ENCODE data around the gene MINDY4. TPM values are rescaled to one million over a fixed set of nuclear protein-coding genes. Genes with fewer than 3 reads are reported as not detected.
A peak's percentile ranks its signal among the peaks of the same experiment; 100 is the strongest.

The MINDY4 gene
- total RNA-seq, 1 donor from 2014 or later, result 3.8 TPM

DNA sequence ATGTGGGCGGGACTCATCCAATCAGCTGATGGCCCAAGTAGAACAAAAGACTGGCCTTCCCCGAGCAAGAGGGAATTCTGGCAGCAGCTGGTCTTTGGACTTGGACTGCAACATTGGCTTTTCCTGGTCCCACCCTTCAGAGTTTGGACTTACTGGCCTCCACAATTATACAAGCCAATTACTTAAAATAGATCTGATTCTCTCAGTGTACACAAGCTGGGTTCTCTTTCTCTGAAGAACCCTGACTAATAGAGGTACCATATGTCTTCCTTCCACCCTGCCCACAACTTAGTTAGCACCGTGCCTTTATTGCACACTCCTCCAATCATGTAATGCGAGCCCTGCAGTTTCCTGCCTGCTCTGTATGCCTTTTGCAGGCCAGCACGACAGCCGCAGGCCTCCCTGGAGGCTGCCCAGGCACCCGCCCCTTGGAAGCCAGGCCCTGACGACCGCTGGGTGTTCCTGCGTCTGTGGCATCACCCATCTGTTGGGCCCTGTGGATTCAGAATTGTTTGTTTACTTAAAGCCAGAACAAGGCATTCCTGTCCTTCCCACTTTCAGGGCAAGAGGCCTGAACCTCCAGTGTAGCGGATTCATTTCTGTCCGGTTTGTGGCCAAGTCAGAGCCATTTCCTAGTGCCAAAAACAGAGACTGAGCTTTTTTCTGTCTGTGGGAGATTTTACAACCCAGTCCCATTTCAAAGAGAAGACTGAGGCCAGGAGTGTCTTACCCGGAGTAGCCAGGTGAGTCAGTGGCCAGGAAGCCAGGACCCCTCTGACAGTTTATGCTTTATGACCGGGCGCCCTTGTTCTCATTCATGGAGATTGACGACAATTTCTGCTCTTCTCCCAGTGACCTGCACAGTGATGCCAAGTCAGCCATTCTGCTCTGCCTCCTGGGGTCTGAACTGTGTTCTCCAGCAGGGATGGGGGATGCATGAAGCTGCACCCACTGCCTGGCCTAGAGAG lies 20.2 kb upstream of the MINDY4 start:
- peak; percentile 85 for DNase-seq
- Histone ChIP-seq H3K4me3 (peak overlapping the region; percentile 67), H3K27ac (replicated peaks) (peak overlapping the region; percentile 83), H3K27me3 (ENCODE audit: low read depth) (no peaks in the 10 kb centered on the region), H3K4me1 (peaks cover 58% of the 10 kb centered on the region), H3K9me3 (replicated peaks) (no peaks in the 10 kb centered on the region), H3K36me3 (no peaks in the 10 kb centered on the region)
- intact Hi-C loops (cut with micrococcal nuclease), result no loop called here
- TF ChIP-seq, protein P1, sequence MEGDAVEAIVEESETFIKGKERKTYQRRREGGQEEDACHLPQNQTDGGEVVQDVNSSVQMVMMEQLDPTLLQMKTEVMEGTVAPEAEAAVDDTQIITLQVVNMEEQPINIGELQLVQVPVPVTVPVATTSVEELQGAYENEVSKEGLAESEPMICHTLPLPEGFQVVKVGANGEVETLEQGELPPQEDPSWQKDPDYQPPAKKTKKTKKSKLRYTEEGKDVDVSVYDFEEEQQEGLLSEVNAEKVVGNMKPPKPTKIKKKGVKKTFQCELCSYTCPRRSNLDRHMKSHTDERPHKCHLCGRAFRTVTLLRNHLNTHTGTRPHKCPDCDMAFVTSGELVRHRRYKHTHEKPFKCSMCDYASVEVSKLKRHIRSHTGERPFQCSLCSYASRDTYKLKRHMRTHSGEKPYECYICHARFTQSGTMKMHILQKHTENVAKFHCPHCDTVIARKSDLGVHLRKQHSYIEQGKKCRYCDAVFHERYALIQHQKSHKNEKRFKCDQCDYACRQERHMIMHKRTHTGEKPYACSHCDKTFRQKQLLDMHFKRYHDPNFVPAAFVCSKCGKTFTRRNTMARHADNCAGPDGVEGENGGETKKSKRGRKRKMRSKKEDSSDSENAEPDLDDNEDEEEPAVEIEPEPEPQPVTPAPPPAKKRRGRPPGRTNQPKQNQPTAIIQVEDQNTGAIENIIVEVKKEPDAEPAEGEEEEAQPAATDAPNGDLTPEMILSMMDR (IDR thresholded peaks at IDR 0.05; ENCODE audit: borderline replicate concordance), result no peak

DNA sequence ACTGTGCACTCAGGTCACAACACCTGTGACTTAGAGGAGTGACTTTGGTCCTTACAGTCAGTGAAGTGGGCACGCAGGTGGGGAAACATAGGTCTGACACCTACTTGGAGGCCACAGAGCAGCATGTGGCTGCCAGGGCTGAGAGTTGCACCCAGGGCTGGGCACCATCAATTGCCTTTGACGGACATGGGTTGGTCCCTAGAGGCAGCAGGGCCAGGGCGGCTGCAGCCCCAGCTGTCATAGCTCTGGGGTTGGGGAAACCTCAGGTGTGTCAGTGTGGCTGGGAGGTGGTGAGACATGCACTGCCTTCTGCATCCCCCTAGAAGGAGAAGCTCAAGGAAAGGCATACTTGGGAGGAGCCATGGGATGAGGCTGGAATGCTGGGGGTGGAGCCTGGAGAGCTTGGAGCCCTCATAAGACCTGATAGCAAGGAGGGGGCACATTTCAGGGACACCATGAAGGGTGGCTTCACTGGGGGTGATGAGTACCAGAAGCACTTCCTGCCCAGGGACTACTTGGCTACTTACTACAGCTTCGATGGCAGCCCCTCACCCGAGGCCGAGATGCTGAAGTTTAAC lies 19.4 kb upstream of the MINDY4 start, which contains the start of gene INMT:
INMT (plus strand) TSS at position 440 of the 578 bp plus-strand sequence; CDS start at position 456, 16 bp downstream.
- Histone ChIP-seq H3K4me3 (peak within 1 kb of the TSS; percentile 67), H3K36me3 (no peaks in the 10 kb centered on the region), H3K4me1 (peaks cover 64% of the 10 kb centered on the region), H3K27me3 (ENCODE audit: low read depth) (no peaks in the 10 kb centered on the region), H3K9me3 (replicated peaks) (no peaks in the 10 kb centered on the region), H3K27ac (replicated peaks) (peak within 1 kb of the TSS; percentile 83)
- intact Hi-C loops (cut with micrococcal nuclease), result no loop called here
- TF ChIP-seq, protein P1 (IDR thresholded peaks at IDR 0.05; ENCODE audit: borderline replicate concordance), result no peak
- peak; percentile 46 for DNase-seq

DNA sequence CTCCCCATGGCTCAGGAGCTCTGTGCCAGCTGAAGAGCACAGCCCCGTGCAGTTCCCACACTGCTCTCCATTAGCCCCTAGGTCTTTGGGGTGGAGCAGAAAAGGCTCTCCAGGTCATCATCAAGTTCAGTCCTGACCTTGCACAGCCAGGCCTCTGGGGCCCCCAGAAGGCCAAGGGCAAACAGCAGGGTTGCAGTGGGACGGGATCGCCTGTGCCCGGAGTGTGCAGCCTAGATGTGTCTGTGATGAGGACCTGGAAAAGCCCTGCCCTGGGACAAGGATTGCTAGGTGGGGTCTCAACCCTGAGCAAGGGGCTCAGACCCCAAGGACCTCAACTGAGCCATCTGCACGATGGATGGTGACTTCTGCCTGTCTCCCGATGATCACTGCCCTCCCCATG lies 18.7 kb upstream of the MINDY4 start:
- Histone ChIP-seq H3K4me1 (peaks cover 71% of the 10 kb centered on the region), H3K9me3 (replicated peaks) (no peaks in the 10 kb centered on the region), H3K27ac (replicated peaks) (peak overlapping the region; percentile 83), H3K27me3 (ENCODE audit: low read depth) (no peaks in the 10 kb centered on the region), H3K36me3 (no peaks in the 10 kb centered on the region), H3K4me3 (peak overlapping the region; percentile 67)
- TF ChIP-seq, protein P1 (IDR thresholded peaks at IDR 0.05; ENCODE audit: borderline replicate concordance), result no peak
- no peak for DNase-seq
- intact Hi-C loops (cut with micrococcal nuclease), result no loop called here

DNA sequence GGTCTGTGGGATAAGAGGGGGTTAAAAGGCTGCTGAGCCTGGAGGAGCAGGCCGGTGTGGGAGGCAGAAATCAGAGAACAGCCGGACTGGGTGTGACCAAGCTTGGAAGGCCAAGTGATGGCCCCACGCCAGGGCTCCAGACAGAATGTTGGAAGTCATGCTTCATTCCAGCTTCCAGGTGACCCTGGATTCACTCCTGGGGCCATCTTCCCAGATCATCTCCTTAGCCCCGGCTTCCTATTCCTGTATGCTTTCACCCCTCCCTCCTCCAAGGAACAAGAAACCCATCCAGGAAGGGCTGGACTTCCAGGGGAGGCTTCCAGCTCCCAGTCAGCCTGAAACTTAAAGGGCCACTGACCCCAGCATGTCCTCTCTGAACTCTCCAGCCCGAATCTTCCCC lies 18.2 kb upstream of the MINDY4 start:
- TF ChIP-seq, protein P1 (IDR thresholded peaks at IDR 0.05; ENCODE audit: borderline replicate concordance), result no peak
- H3K36me3 ChIP-seq, result no peaks in the 10 kb centered on the region
- H3K4me3 ChIP-seq, result peak overlapping the region; percentile 67
- H3K27ac ChIP-seq (replicated peaks), result peak overlapping the region; percentile 83
- H3K27me3 ChIP-seq (ENCODE audit: low read depth), result no peaks in the 10 kb centered on the region
- no peaks in the 10 kb centered on the region for H3K9me3 ChIP-seq (replicated peaks)
- peak; percentile 86 for DNase-seq
- intact Hi-C loops (cut with micrococcal nuclease), result no loop called here
- H3K4me1 ChIP-seq, result peaks cover 76% of the 10 kb centered on the region

DNA sequence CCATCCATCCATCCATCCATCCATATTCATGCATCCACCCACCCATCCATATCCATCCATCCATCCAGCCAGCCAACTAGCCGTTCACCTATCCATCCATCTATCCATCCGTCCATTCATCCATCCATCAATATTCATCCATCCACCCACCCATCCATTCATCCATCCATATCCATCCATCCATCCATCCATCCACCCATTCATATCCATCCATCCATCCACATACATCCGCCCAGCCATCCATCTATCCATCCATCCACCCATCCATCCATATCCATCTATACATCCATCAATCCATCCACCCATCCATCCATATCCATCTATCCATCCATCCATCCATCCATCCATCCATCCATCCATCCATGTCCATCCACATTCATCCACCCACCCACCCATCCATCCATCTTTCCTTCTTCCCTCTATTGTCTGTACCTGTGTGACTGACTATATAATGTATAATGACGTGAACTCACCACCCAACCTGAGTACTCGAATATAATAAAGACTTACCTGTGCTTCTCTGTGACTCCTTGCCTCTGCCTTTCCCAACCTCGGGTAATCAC lies 16.8 kb upstream of the MINDY4 start:
- H3K27ac ChIP-seq (replicated peaks), result peak overlapping the region; percentile 72
- H3K36me3 ChIP-seq, result no peaks in the 10 kb centered on the region
- H3K4me1 ChIP-seq, result peaks cover 89% of the 10 kb centered on the region

More for the DNA sequence above, 16.8 kb upstream of the MINDY4 start:
- no peaks in the 10 kb centered on the region for H3K27me3 ChIP-seq (ENCODE audit: low read depth)
- H3K9me3 ChIP-seq (replicated peaks), result no peaks in the 10 kb centered on the region
- TF ChIP-seq, protein P1 (IDR thresholded peaks at IDR 0.05; ENCODE audit: borderline replicate concordance), result no peak
- intact Hi-C loops (cut with micrococcal nuclease), result no loop called here
- DNase-seq, result no peak
- H3K4me3 ChIP-seq, result peak overlapping the region; percentile 67
